ENCODE measurements around the gene THADA. TPM values are rescaled to one million over a fixed set of nuclear protein-coding genes. Genes with fewer than 3 reads are reported as not detected.

Gene THADA
- total RNA-seq, 1 donor, result 39.4 TPM

- Histone ChIP-seq H3K9me3 (ENCODE audit: low read depth, low read length) (no peaks in the 10 kb centered on the region), H4K20me1 (ENCODE audit: insufficient read depth, low read length) (no peaks in the 10 kb centered on the region), H3K27me3 (ENCODE audit: insufficient read depth, low read length) (no peaks in the 10 kb centered on the region), H3K4me1 (ENCODE audit: insufficient read depth, low read length) (peaks cover 12% of the 10 kb centered on the region), H3K4me3 (ENCODE audit: insufficient read depth, low read length) (no peak overlapping the region), H3K27ac (ENCODE audit: low read depth, low read length) (no peak overlapping the region), H3K79me2 (ENCODE audit: insufficient read depth, low read length) (no peaks in the 10 kb centered on the region), H3K4me2 (ENCODE audit: insufficient read depth, low read length) (no peak overlapping the region), H2AFZ (ENCODE audit: low read length) (no peak overlapping the region), H3K36me3 (ENCODE audit: insufficient read depth, low read length) (no peaks in the 10 kb centered on the region)
- DNase-seq (ENCODE audit: insufficient read length, low spot score, missing footprints), result no peak
- TF ChIP-seq, protein P1, sequence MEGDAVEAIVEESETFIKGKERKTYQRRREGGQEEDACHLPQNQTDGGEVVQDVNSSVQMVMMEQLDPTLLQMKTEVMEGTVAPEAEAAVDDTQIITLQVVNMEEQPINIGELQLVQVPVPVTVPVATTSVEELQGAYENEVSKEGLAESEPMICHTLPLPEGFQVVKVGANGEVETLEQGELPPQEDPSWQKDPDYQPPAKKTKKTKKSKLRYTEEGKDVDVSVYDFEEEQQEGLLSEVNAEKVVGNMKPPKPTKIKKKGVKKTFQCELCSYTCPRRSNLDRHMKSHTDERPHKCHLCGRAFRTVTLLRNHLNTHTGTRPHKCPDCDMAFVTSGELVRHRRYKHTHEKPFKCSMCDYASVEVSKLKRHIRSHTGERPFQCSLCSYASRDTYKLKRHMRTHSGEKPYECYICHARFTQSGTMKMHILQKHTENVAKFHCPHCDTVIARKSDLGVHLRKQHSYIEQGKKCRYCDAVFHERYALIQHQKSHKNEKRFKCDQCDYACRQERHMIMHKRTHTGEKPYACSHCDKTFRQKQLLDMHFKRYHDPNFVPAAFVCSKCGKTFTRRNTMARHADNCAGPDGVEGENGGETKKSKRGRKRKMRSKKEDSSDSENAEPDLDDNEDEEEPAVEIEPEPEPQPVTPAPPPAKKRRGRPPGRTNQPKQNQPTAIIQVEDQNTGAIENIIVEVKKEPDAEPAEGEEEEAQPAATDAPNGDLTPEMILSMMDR (IDR thresholded peaks at IDR 0.05; ENCODE audit: extremely low read depth, low read depth, low read length), result no peak
These were observed 412.1 kb downstream of the THADA start for GRCh38 chr2:43183743-43184142.

DNA sequence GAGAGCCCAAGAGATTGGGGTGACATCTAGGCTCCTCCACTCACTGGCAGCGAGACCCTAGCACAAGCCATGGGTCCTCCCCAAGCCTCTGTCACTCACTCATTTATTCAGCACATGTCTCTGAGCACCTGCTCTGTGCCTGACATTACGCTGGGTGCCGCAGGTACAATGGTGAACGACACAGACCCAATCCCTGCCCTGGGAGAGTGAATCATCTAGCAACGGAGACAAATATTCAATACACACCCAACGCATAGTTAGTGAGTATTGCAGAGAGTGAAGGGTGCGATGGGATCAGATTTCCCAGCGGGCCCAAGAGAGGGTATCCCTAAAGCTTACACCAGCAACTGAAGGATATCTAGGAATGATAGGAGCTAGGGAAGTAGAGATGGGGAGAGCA is 414.9 kb downstream of the THADA start:
- H3K79me2 ChIP-seq (ENCODE audit: insufficient read depth, low read length), result no peaks in the 10 kb centered on the region
- no peak for DNase-seq (ENCODE audit: insufficient read length, low spot score, missing footprints)
- TF ChIP-seq, protein P1 (IDR thresholded peaks at IDR 0.05; ENCODE audit: extremely low read depth, low read depth, low read length), result no peak
- H3K27me3 ChIP-seq (ENCODE audit: insufficient read depth, low read length), result no peaks in the 10 kb centered on the region
- H2AFZ ChIP-seq (ENCODE audit: low read length), result no peak overlapping the region
- H3K27ac ChIP-seq (ENCODE audit: low read depth, low read length), result no peak overlapping the region
- no peaks in the 10 kb centered on the region for H3K36me3 ChIP-seq (ENCODE audit: insufficient read depth, low read length)
- peaks cover under 1% of the 10 kb centered on the region for H3K9me3 ChIP-seq (ENCODE audit: low read depth, low read length)
- H3K4me2 ChIP-seq (ENCODE audit: insufficient read depth, low read length), result no peak overlapping the region
- H4K20me1 ChIP-seq (ENCODE audit: insufficient read depth, low read length), result no peaks in the 10 kb centered on the region
- no peak overlapping the region for H3K4me3 ChIP-seq (ENCODE audit: insufficient read depth, low read length)
- peaks cover 14% of the 10 kb centered on the region for H3K4me1 ChIP-seq (ENCODE audit: insufficient read depth, low read length)

Small RNAs within 50 kb of the gene (small RNA-seq; reads per million reads assigned to genes)
- gene RF00019 (not detected), gene RN7SL531P (not detected), gene RNU6-958P (not detected)

Other genes starting within 250 kb of the THADA start
- 18.8 and 19.2 TPM in 2 replicates for gene PLEKHH2, start 41.2 kb upstream of the THADA start, total RNA-seq
- 0.72 and 1.2 TPM in 2 replicates for gene C1GALT1C1L, start 80.4 kb upstream of the THADA start, total RNA-seq
- 26.8 and 29.2 TPM in 2 replicates for gene DYNC2LI1, start 178.0 kb upstream of the THADA start, total RNA-seq
- gene ABCG5, start 242.8 kb upstream of the THADA start, total RNA-seq, result not detected in 2 replicates
- not detected in 2 replicates for gene ABCG8, start 242.9 kb upstream of the THADA start, total RNA-seq

Measured in osteoblast (primary cell).